GM12873 (cell line): ENCODE results near the gene KPNB1.

Source experiments
- CTCF ChIP-seq: IDR thresholded peaks from 2 replicates; pipeline ENCODE4 v1.5.1; 2012; ENCODE audit warnings: low read depth, mild to moderate bottlenecking, moderate library complexity, low read length, control low read depth; ENCODE audit not compliant: insufficient read depth; ENCODE audit errors: missing control alignments

Gene KPNB1

GRCh38 chr17:47649153-47649971, at the start of gene KPNB1:
Gene KPNB1 (plus strand): TSS chr17:47649919. CDS start chr17:47650245, 326 bp downstream.
- no peak for TF ChIP-seq CTCF

GRCh38 chr17:47603830-47604597, 45.7 kb upstream of the KPNB1 start:
- no peak for TF ChIP-seq CTCF

- no peak for TF ChIP-seq CTCF
These were observed 45.2 kb upstream of the KPNB1 start for GRCh38 chr17:47604598-47604927.

- no peak for TF ChIP-seq CTCF
These were observed 44.7 kb upstream of the KPNB1 start for GRCh38 chr17:47605011-47605410.

- no peak for TF ChIP-seq CTCF
These were observed 42.2 kb upstream of the KPNB1 start for GRCh38 chr17:47607481-47607880.

GRCh38 chr17:47611372-47612350, 38.1 kb upstream of the KPNB1 start:
- TF ChIP-seq CTCF: no peak
